Measurements from ENCODE around the gene SLC6A12. TPM values are rescaled to one million over a fixed set of nuclear protein-coding genes. Genes with fewer than 3 reads are reported as not detected.

Gene SLC6A12
- total and polyA plus RNA-seq, 5 experiments from 2014 or later: 0.78 TPM; not detected in 4

GRCh38 chr12:232731-233614, 19.0 kb upstream of the SLC6A12 start:
- POLR2A ChIA-PET: no interaction called here
- peaks cover 0 to 16% (median 8%) of the 10 kb centered on the region in 5 donors for H3K27me3 Mint-ChIP-seq
- peaks cover 0 to 11% (median 9%) of the 10 kb centered on the region in 3 donors for H3K36me3 Mint-ChIP-seq
- peaks cover 6 to 23% (median 13%) of the 10 kb centered on the region in 9 donors for H3K9me3 Mint-ChIP-seq
- no peak for ATAC-seq
- no peak overlapping the region for H3K4me3 Mint-ChIP-seq
- DNase-seq: no peak
- peak overlapping the region in 2 of 10 donors; percentile 63 to 67 for H3K27ac Mint-ChIP-seq
- peaks cover 0 to 2% (median 0%) of the 10 kb centered on the region in 4 donors for H3K4me1 Mint-ChIP-seq

- Mint-ChIP-seq H3K27me3 (peaks cover 0 to 16% (median 2%) of the 10 kb centered on the region in 5 donors), H3K36me3 (peaks cover 0 to 4% (median 2%) of the 10 kb centered on the region in 3 donors), H3K4me1 (peaks cover 0 to 2% (median 0%) of the 10 kb centered on the region in 4 donors), H3K4me3 (no peak overlapping the region), H3K9me3 (peaks cover 2 to 16% (median 8%) of the 10 kb centered on the region in 9 donors), H3K27ac (no peak overlapping the region)
- no peak for DNase-seq
- POLR2A ChIA-PET: no interaction called here
- no peak for ATAC-seq
Measured at GRCh38 chr12:230925-231671, 17.1 kb upstream of the SLC6A12 start.

GRCh38 chr12:229441-230191, 15.7 kb upstream of the SLC6A12 start:
- DNase-seq (no peak), ATAC-seq (no peak)
- Mint-ChIP-seq H3K9me3 (peaks cover 0 to 2% (median 0%) of the 10 kb centered on the region in 9 donors), H3K36me3 (no peaks in the 10 kb centered on the region), H3K4me3 (no peak overlapping the region), H3K4me1 (peaks cover 0 to 2% (median 0%) of the 10 kb centered on the region in 4 donors), H3K27ac (no peak overlapping the region), H3K27me3 (peaks cover 0 to 16% (median 2%) of the 10 kb centered on the region in 5 donors)
- POLR2A ChIA-PET: no interaction called here

- POLR2A ChIA-PET: no interaction called here
- Mint-ChIP-seq H3K4me3 (no peak overlapping the region), H3K4me1 (peaks cover 0 to 2% (median 0%) of the 10 kb centered on the region in 4 donors), H3K36me3 (no peaks in the 10 kb centered on the region), H3K27ac (peak overlapping the region in 1 of 10 donors; percentile 38), H3K9me3 (peaks cover 0 to 2% (median 0%) of the 10 kb centered on the region in 9 donors), H3K27me3 (peaks cover 0 to 16% (median 2%) of the 10 kb centered on the region in 5 donors)
- ATAC-seq (no peak), DNase-seq (no peak)
Measured at GRCh38 chr12:228846-229200, 14.9 kb upstream of the SLC6A12 start.

- Mint-ChIP-seq H3K9me3 (no peaks in the 10 kb centered on the region), H3K4me1 (peaks cover 0 to 2% (median 0%) of the 10 kb centered on the region in 4 donors), H3K4me3 (no peak overlapping the region), H3K27ac (peak overlapping the region in 1 of 10 donors; percentile 38), H3K27me3 (peaks cover 0 to 16% (median 2%) of the 10 kb centered on the region in 5 donors), H3K36me3 (no peaks in the 10 kb centered on the region)
- POLR2A ChIA-PET: no interaction called here
- no peak for DNase-seq
- no peak for ATAC-seq
Measured at GRCh38 chr12:227923-228845, 14.2 kb upstream of the SLC6A12 start.

GRCh38 chr12:227286-227915, 13.4 kb upstream of the SLC6A12 start:
- Mint-ChIP-seq H3K4me3 (no peak overlapping the region), H3K9me3 (no peaks in the 10 kb centered on the region), H3K36me3 (no peaks in the 10 kb centered on the region), H3K27me3 (peaks cover 0 to 16% (median 2%) of the 10 kb centered on the region in 5 donors), H3K27ac (no peak overlapping the region), H3K4me1 (peaks cover 0 to 2% (median 0%) of the 10 kb centered on the region in 4 donors)
- ATAC-seq (no peak), DNase-seq (no peak)
- POLR2A ChIA-PET: no interaction called here

- no peak for ATAC-seq
- no peaks in the 10 kb centered on the region for H3K36me3 Mint-ChIP-seq
- peaks cover 0 to 16% (median 2%) of the 10 kb centered on the region in 5 donors for H3K27me3 Mint-ChIP-seq
Measured at GRCh38 chr12:226401-226800, 12.4 kb upstream of the SLC6A12 start.

GRCh38 chr12:225012-225411, 11.1 kb upstream of the SLC6A12 start:
- Mint-ChIP-seq H3K4me3 (no peak overlapping the region), H3K4me1 (peaks cover 0 to 1% (median 0%) of the 10 kb centered on the region in 4 donors), H3K27ac (no peak overlapping the region), H3K27me3 (peaks cover 0 to 16% (median 2%) of the 10 kb centered on the region in 5 donors), H3K9me3 (no peaks in the 10 kb centered on the region), H3K36me3 (no peaks in the 10 kb centered on the region)
- ATAC-seq (no peak), DNase-seq (no peak)
- POLR2A ChIA-PET: no interaction called here

More at GRCh38 chr12:226401-226800, 12.4 kb upstream of the SLC6A12 start:
- no peak for DNase-seq
- Mint-ChIP-seq H3K9me3 (no peaks in the 10 kb centered on the region), H3K27ac (peak overlapping the region in 1 of 10 donors; percentile 25), H3K4me3 (no peak overlapping the region), H3K4me1 (no peaks in the 10 kb centered on the region)
- POLR2A ChIA-PET: no interaction called here

GRCh38 chr12:224330-224729, 10.4 kb upstream of the SLC6A12 start:
- H3K27me3 Mint-ChIP-seq: peaks cover 0 to 12% (median 2%) of the 10 kb centered on the region in 5 donors
- H3K4me1 Mint-ChIP-seq: peaks cover 0 to 8% (median 3%) of the 10 kb centered on the region in 4 donors
- POLR2A ChIA-PET: no interaction called here
- DNase-seq (no peak), ATAC-seq (no peak)
- H3K4me3 Mint-ChIP-seq: no peak overlapping the region
- no peaks in the 10 kb centered on the region for H3K9me3 Mint-ChIP-seq
- no peak overlapping the region for H3K27ac Mint-ChIP-seq
- H3K36me3 Mint-ChIP-seq: no peaks in the 10 kb centered on the region

GRCh38 chr12:223841-224240, 9.9 kb upstream of the SLC6A12 start:
- Mint-ChIP-seq H3K36me3 (no peaks in the 10 kb centered on the region), H3K9me3 (no peaks in the 10 kb centered on the region), H3K27ac (no peak overlapping the region), H3K4me1 (peaks cover 0 to 9% (median 4%) of the 10 kb centered on the region in 4 donors), H3K27me3 (peaks cover 0 to 7% (median 2%) of the 10 kb centered on the region in 5 donors), H3K4me3 (no peak overlapping the region)
- no peak for ATAC-seq
- no peak for DNase-seq
- POLR2A ChIA-PET: no interaction called here

GRCh38 chr12:221736-222135, 7.8 kb upstream of the SLC6A12 start:
- H3K4me1 Mint-ChIP-seq: peaks cover 0 to 9% (median 4%) of the 10 kb centered on the region in 4 donors
- DNase-seq (no peak), ATAC-seq (no peak)
- H3K36me3 Mint-ChIP-seq: no peaks in the 10 kb centered on the region
- H3K27me3 Mint-ChIP-seq: peaks cover 0 to 8% (median 3%) of the 10 kb centered on the region in 5 donors
- POLR2A ChIA-PET: no interaction called here
- H3K27ac Mint-ChIP-seq: no peak overlapping the region
- no peak overlapping the region for H3K4me3 Mint-ChIP-seq
- H3K9me3 Mint-ChIP-seq: no peaks in the 10 kb centered on the region

Measured in naive thymus-derived CD8-positive, alpha-beta T cell (primary cell).